Stimulated activated CD4-positive, alpha-beta T cell treated with anti-CD3 and anti-CD28 coated beads, TNF-alpha, amount 100 ng/mL, for 24 hours (primary cell): ENCODE data around the gene MEI1.

Source experiments
- DNase-seq, 3 experiments: peaks; one replicate each; pipeline ENCODE4 v3.0.0-alpha.2; 2020; ENCODE audit warnings: low read depth in 3 of 3

MEI1 gene

GRCh38 chr22:41782751-41783150 is 83.4 kb downstream of the MEI1 start:
- no peak for DNase-seq

- no peak for DNase-seq
Observed at GRCh38 chr22:41787331-41787730, 88.0 kb downstream of the MEI1 start.

GRCh38 chr22:41793871-41794270 is 94.6 kb downstream of the MEI1 start:
- no peak for DNase-seq

GRCh38 chr22:41798736-41799135 is 99.4 kb downstream of the MEI1 start:
- no peak for DNase-seq

- DNase-seq, result peak in 1 of 3 experiments; percentile 18
Observed at GRCh38 chr22:41799486-41800347, 100.4 kb downstream of the MEI1 start.

GRCh38 chr22:41800348-41801146 is 101.2 kb downstream of the MEI1 start, which contains the start of gene CCDC134:
TSS of gene CCDC134 (plus strand) at chr22:41800679. CDS start at chr22:41808891, 8,212 bp downstream.
- peak; percentile 80 to 91 (median 82) for DNase-seq

GRCh38 chr22:41801147-41801819 is 102.0 kb downstream of the MEI1 start:
- no peak for DNase-seq

- no peak for DNase-seq
Observed at GRCh38 chr22:41801886-41802285, 102.6 kb downstream of the MEI1 start.

GRCh38 chr22:41805639-41806038 is 106.3 kb downstream of the MEI1 start:
- no peak for DNase-seq

GRCh38 chr22:41808400-41808799 is 109.1 kb downstream of the MEI1 start:
- DNase-seq, result no peak

GRCh38 chr22:41810022-41810421 is 110.7 kb downstream of the MEI1 start:
- no peak for DNase-seq

- no peak for DNase-seq
Observed at GRCh38 chr22:41812805-41813545, 113.7 kb downstream of the MEI1 start.

- no peak for DNase-seq
Observed at GRCh38 chr22:41813726-41814410, 114.6 kb downstream of the MEI1 start.

- no peak for DNase-seq
Observed at GRCh38 chr22:41815716-41816115, 116.4 kb downstream of the MEI1 start.

GRCh38 chr22:41816241-41816640 is 116.9 kb downstream of the MEI1 start:
- DNase-seq, result no peak

- no peak for DNase-seq
Observed at GRCh38 chr22:41816871-41817270, 117.6 kb downstream of the MEI1 start.

GRCh38 chr22:41818011-41818410 is 118.7 kb downstream of the MEI1 start:
- no peak for DNase-seq

- DNase-seq, result no peak
Observed at GRCh38 chr22:41818596-41818995, 119.3 kb downstream of the MEI1 start.

- no peak for DNase-seq
Observed at GRCh38 chr22:41819257-41819656, 120.0 kb downstream of the MEI1 start.

- no peak for DNase-seq
Observed at GRCh38 chr22:41820447-41820846, 121.1 kb downstream of the MEI1 start.
